H1 (cell line): ENCODE measurements around the gene CDC25C. TPM values are rescaled to one million over a fixed set of nuclear protein-coding genes. Genes with fewer than 3 reads are reported as not detected.

Experiments used
- CTCF ChIA-PET: fragments of 300-600 bp; sonication (Branson Sonifier 250); formaldehyde crosslinking; loops from one replicate; lab custom pipeline; 2021; ENCODE audit not compliant: partially characterized antibody; lab: Charles Lee
- POLR2A ChIA-PET: fragments of 300-600 bp; sonication (Branson Sonifier 250); formaldehyde crosslinking; loops from one replicate; lab custom pipeline; 2021; ENCODE audit warnings: inconsistent platforms; ENCODE audit not compliant: partially characterized antibody; lab: Charles Lee
- DNase-seq, 2 experiments: peaks; one replicate each; pipeline versions ENCODE4 v3.0.0 to v3.0.0-alpha.2; 2010 to 2022; ENCODE audit warnings: low spot score in 2 of 2, low read depth in 1 of 2, mixed read lengths in 1 of 2
- FAIRE-seq: peaks from 2 replicates; lab custom pipeline; 2011; peaks lifted over from hg19 to GRCh38; lab: Jason Lieb, UNC
- H2AFZ ChIP-seq: 2 replicates; pipeline ENCODE4 v1.8.1; 2012; ENCODE audit warnings: low read length, inconsistent platforms
- H2AK5ac ChIP-seq: 2 replicates; pipeline ENCODE4 v1.6.1; 2013; ENCODE audit warnings: low read depth, low read length
- H2BK120ac ChIP-seq: replicated peaks from 2 replicates; pipeline ENCODE3; 2013; ENCODE audit warnings: low read depth, low read length, inconsistent platforms
- H2BK12ac ChIP-seq: 2 replicates; pipeline ENCODE4 v1.6.1; 2013; ENCODE audit warnings: low read depth, low read length
- H2BK15ac ChIP-seq: 2 replicates; pipeline ENCODE4 v1.6.1; 2013; ENCODE audit warnings: low read length
- H2BK20ac ChIP-seq: 2 replicates; pipeline ENCODE4 v1.6.1; 2013; ENCODE audit warnings: low read length
- H2BK5ac ChIP-seq: 2 replicates; pipeline ENCODE4 v1.6.1; 2013; ENCODE audit warnings: low read depth, low read length
- H3K14ac ChIP-seq: 2 replicates; pipeline ENCODE4 v1.6.1; 2013; ENCODE audit warnings: inconsistent platforms; ENCODE audit not compliant: insufficient read length
- H3K18ac ChIP-seq: 2 replicates; pipeline ENCODE4 v1.6.1; 2013; ENCODE audit warnings: low read length; ENCODE audit errors: extremely low read depth
- H3K23ac ChIP-seq: 2 replicates; pipeline ENCODE4 v1.6.1; 2013; ENCODE audit warnings: inconsistent platforms; ENCODE audit not compliant: insufficient read length
- H3K23me2 ChIP-seq: 2 replicates; pipeline ENCODE4 v1.6.1; 2013; ENCODE audit warnings: low read depth, low read length
- H3K27ac ChIP-seq: 2 replicates; pipeline ENCODE4 v1.6.1; 2011; ENCODE audit warnings: low read depth, low read length, inconsistent platforms
- H3K27me3 ChIP-seq, 4 experiments: replicated peaks in 1 of 4; 1 replicate in 1 of 4; 2 replicates in 3 of 4; pipeline versions ENCODE4 v1.6.1 to v1.8.1; 2011 to 2013; ENCODE audit warnings: low read length in 3 of 4, mild to moderate bottlenecking in 3 of 4, inconsistent platforms in 2 of 4, mixed read lengths in 2 of 4, moderate library complexity in 1 of 4; ENCODE audit not compliant: control insufficient read depth in 3 of 4, insufficient read depth in 3 of 4; ENCODE audit errors: extremely low read depth in 1 of 4
- H3K36me3 ChIP-seq, 4 experiments: 2 replicates each; pipeline versions ENCODE4 v1.6.1 to v1.8.1; 2011 to 2013; ENCODE audit warnings: mild to moderate bottlenecking in 4 of 4, low read length in 3 of 4, moderate library complexity in 2 of 4, control low read depth in 1 of 4, inconsistent platforms in 1 of 4; ENCODE audit not compliant: insufficient read depth in 4 of 4, control insufficient read depth in 2 of 4
- H3K4ac ChIP-seq: replicated peaks from 2 replicates; pipeline ENCODE3; 2013; ENCODE audit warnings: low read length, low read depth, mixed read lengths, inconsistent platforms; ENCODE audit not compliant: insufficient read length
- H3K4me1 ChIP-seq, 4 experiments: replicated peaks in 1 of 4; 1 replicate in 1 of 4; 2 replicates in 3 of 4; pipeline versions ENCODE4 v1.6.1 to v1.8.1; 2011 to 2013; ENCODE audit warnings: low read length in 3 of 4, inconsistent platforms in 2 of 4, mixed read lengths in 1 of 4; ENCODE audit not compliant: insufficient read depth in 4 of 4, control insufficient read depth in 3 of 4
- H3K4me2 ChIP-seq, 2 experiments: 2 replicates each; pipeline versions ENCODE4 v1.6.1 to v1.8.1; 2011 to 2013; ENCODE audit warnings: low read depth in 2 of 2, low read length in 2 of 2, control low read depth in 1 of 2, inconsistent platforms in 1 of 2, mild to moderate bottlenecking in 1 of 2; ENCODE audit not compliant: insufficient read depth in 1 of 2
- H3K4me3 ChIP-seq, 4 experiments: fragments of 200-600, 300-600 bp in 1 of 4; sonication (generic), shearing (Covaris generic), sonication (Bioruptor Twin) in 1 of 4; 2 replicates each; pipeline versions ENCODE4 v1.5.1 to v1.8.1; 2011 to 2016; ENCODE audit warnings: low read length in 4 of 4, low read depth in 3 of 4, control low read depth in 2 of 4, inconsistent platforms in 2 of 4, mild to moderate bottlenecking in 2 of 4, mixed read lengths in 1 of 4, moderate library complexity in 1 of 4; ENCODE audit not compliant: insufficient read depth in 2 of 4; ENCODE audit errors: extremely low read depth in 1 of 4
- H3K56ac ChIP-seq: replicated peaks from 2 replicates; pipeline ENCODE3; 2013; ENCODE audit warnings: low read depth, mild to moderate bottlenecking, mixed read lengths, low read length, inconsistent platforms; ENCODE audit not compliant: insufficient read length
- H3K79me1 ChIP-seq: 2 replicates; pipeline ENCODE4 v1.6.1; 2013; ENCODE audit warnings: low read depth, low read length, control low read depth
- H3K79me2 ChIP-seq, 2 experiments: 2 replicates each; pipeline versions ENCODE4 v1.6.1 to v1.8.1; 2012 to 2013; ENCODE audit warnings: low read length in 2 of 2, mild to moderate bottlenecking in 2 of 2, inconsistent platforms in 1 of 2; ENCODE audit not compliant: insufficient read depth in 2 of 2, control insufficient read depth in 1 of 2
- H3K9ac ChIP-seq, 4 experiments: replicated peaks in 1 of 4; 1 replicate in 1 of 4; 2 replicates in 3 of 4; pipeline versions ENCODE4 v1.6.1 to v1.8.1; 2011 to 2013; ENCODE audit warnings: low read depth in 3 of 4, low read length in 3 of 4, control low read depth in 2 of 4, mild to moderate bottlenecking in 2 of 4, moderate library complexity in 2 of 4, inconsistent platforms in 1 of 4; ENCODE audit errors: extremely low read depth in 1 of 4
- H3K9me3 ChIP-seq, 2 experiments: 2 replicates each; pipeline versions ENCODE4 v1.6.1 to v1.8.1; 2012 to 2013; ENCODE audit warnings: mild to moderate bottlenecking in 2 of 2, moderate library complexity in 2 of 2, control low read depth in 1 of 2, inconsistent platforms in 1 of 2, low read depth in 1 of 2, low read length in 1 of 2, mixed read lengths in 1 of 2; ENCODE audit not compliant: insufficient read depth in 2 of 2
- H4K20me1 ChIP-seq, 2 experiments: replicated peaks in 1 of 2; 2 replicates each; pipeline versions ENCODE3 to v1.8.1; 2011 to 2013; ENCODE audit warnings: inconsistent platforms in 2 of 2, low read length in 2 of 2, mild to moderate bottlenecking in 1 of 2; ENCODE audit not compliant: insufficient read depth in 2 of 2, control insufficient read depth in 1 of 2
- H4K5ac ChIP-seq: 2 replicates; pipeline ENCODE4 v1.6.1; 2013; ENCODE audit warnings: low read length, low read depth, mixed read lengths, inconsistent platforms; ENCODE audit not compliant: insufficient read length
- H4K8ac ChIP-seq: 2 replicates; pipeline ENCODE4 v1.8.0; 2013; ENCODE audit warnings: mild to moderate bottlenecking, moderate library complexity, low read length, inconsistent platforms; ENCODE audit not compliant: insufficient read depth; ENCODE audit errors: extremely low read depth
- H4K91ac ChIP-seq: replicated peaks from 2 replicates; pipeline ENCODE3; 2013; ENCODE audit warnings: low read length, mixed read lengths, inconsistent platforms; ENCODE audit not compliant: insufficient read length
- BRCA1 ChIP-seq: IDR thresholded peaks from 2 replicates; pipeline ENCODE4 v1.6.1; 2012; ENCODE audit warnings: low read depth, low read length, improper control_type of control experiment
- CHD2 ChIP-seq: IDR thresholded peaks from 2 replicates; pipeline ENCODE4 v1.6.1; 2012; ENCODE audit warnings: low read length, improper control_type of control experiment
- CTCF ChIP-seq, 3 experiments: IDR thresholded peaks; 1 replicate in 2 of 3; 2 replicates in 1 of 3; pipeline versions ENCODE4 v1.5.1 to v1.6.1; 2011; ENCODE audit warnings: low read length in 3 of 3, mild to moderate bottlenecking in 3 of 3, inconsistent platforms in 2 of 3, low read depth in 1 of 3, moderate library complexity in 1 of 3; ENCODE audit not compliant: insufficient read depth in 1 of 3; ENCODE audit errors: control extremely low read depth in 1 of 3
- EP300 ChIP-seq, 2 experiments: IDR thresholded peaks; 1 replicate in 1 of 2; 2 replicates in 1 of 2; pipeline ENCODE4 v1.6.1; 2011 to 2012; ENCODE audit warnings: low read depth in 2 of 2, low read length in 2 of 2, mild to moderate bottlenecking in 2 of 2, borderline replicate concordance in 1 of 2, inconsistent platforms in 1 of 2, moderate library complexity in 1 of 2
- POLR2A ChIP-seq, 2 experiments: IDR thresholded peaks; 1 replicate in 1 of 2; 2 replicates in 1 of 2; pipeline ENCODE4 v1.6.1; 2011; ENCODE audit warnings: low read depth in 2 of 2, low read length in 2 of 2, mild to moderate bottlenecking in 2 of 2; ENCODE audit errors: control extremely low read depth in 1 of 2
- POU5F1 ChIP-seq: IDR thresholded peaks from 2 replicates; pipeline ENCODE4 v1.6.1; 2011; ENCODE audit warnings: low read depth, mild to moderate bottlenecking, low read length, moderate library complexity
- SIN3A ChIP-seq, 2 experiments: IDR thresholded peaks in 1 of 2; conservative IDR thresholded peaks in 1 of 2; 2 replicates each; pipeline ENCODE4 v1.6.1; 2011 to 2012; ENCODE audit warnings: low read length in 2 of 2, improper control_type of control experiment in 1 of 2, low read depth in 1 of 2, mild to moderate bottlenecking in 1 of 2
- SIRT6 ChIP-seq: IDR thresholded peaks from one replicate; pipeline ENCODE4 v1.7.1; 2012; ENCODE audit warnings: low read length, inconsistent platforms
- SRF ChIP-seq: IDR thresholded peaks from 2 replicates; pipeline ENCODE4 v1.6.1; 2011; ENCODE audit warnings: mild to moderate bottlenecking, low read depth, low read length, moderate library complexity
- YY1 ChIP-seq: IDR thresholded peaks from 2 replicates; pipeline ENCODE4 v1.6.1; 2011; ENCODE audit warnings: low read depth, mild to moderate bottlenecking, low read length
- WGBS, 2 experiments: shearing (Covaris generic) in 1 of 2; methylation state at CpG; one replicate each; pipeline versions ENCODE4 v1.1.6 to v1.1.7; 2013 to 2015; ENCODE audit warnings: low lambda C conversion rate in 2 of 2, mixed read lengths in 2 of 2, inconsistent platforms in 1 of 2, low coverage in 1 of 2, missing lambda C conversion rate in 1 of 2; ENCODE audit not compliant: insufficient replicate concordance in 2 of 2, insufficient coverage in 1 of 2, insufficient read length in 1 of 2; ENCODE audit errors: extremely low coverage in 1 of 2, missing lambda C conversion rate in 1 of 2; 5-methylcytosine and 5-hydroxymethylcytosine counted together
- polyA plus RNA-seq, 7 experiments: library from polyadenylated mRNA; depleted of rRNA in 3 of 7; stranded (reverse) in 5 of 7; unstranded in 2 of 7; fragments of >200 nt in 5 of 7; fragments of 200-250 nt in 2 of 7; gene quantifications; 1 replicate in 5 of 7; 2 replicates in 1 of 7; 4 replicates in 1 of 7; pipeline versions ENCODE4 v1.2.1 to v1.2.3, GENCODE V29; 2011 to 2013; ENCODE audit warnings: missing spikeins in 2 of 7, mixed read lengths in 2 of 7
- total RNA-seq: library from RNA; stranded (reverse); fragmentation: NEBNext Ultra II Directional; extraction: Animal tissue kit (Norgen Biotek cat#: 25700); gene quantifications from 2 replicates; pipeline ENCODE4 v1.2.1, GENCODE V29; 2021

CDC25C gene
- total and polyA plus RNA-seq, 2 of the 8 experiments (the other 6 are each of a cell fraction or from before 2014, with no cell fraction given), result 18.4 to 20.8 TPM

GRCh38 chr5:138330813-138331448 lies 673 bp downstream of the CDC25C start:
- peak overlapping the region; percentile 76 for H3K27ac ChIP-seq
- peaks cover 0 to 4% (median 1%) of the 10 kb centered on the region in 4 experiments; a peak in 2 of 8 replicates for H3K36me3 ChIP-seq
- no peak overlapping the region for H2BK120ac ChIP-seq
- H3K9ac ChIP-seq, result peak overlapping the region; percentile 41 to 97 (median 78)
- no peak overlapping the region for H4K91ac ChIP-seq
- 21% methylated on average over 12 of the region's 12 CpGs; no CpG with 5 or more reads in 1 of the 2 experiments for WGBS, 2 experiments
- peak overlapping the region; percentile 78 to 95 (median 90) for H3K4me3 ChIP-seq
- no peaks in the 10 kb centered on the region for H3K9me3 ChIP-seq
- no peak overlapping the region for H2BK15ac ChIP-seq
- no peaks in the 10 kb centered on the region for H3K27me3 ChIP-seq
- H3K14ac ChIP-seq, result no peak overlapping the region
- H3K56ac ChIP-seq, result no peak overlapping the region
- no peaks in the 10 kb centered on the region; the same call in 1 of the 2 replicates for H3K79me1 ChIP-seq
- no peak overlapping the region; the same call in 1 of the 2 replicates for H3K18ac ChIP-seq
- H2BK20ac ChIP-seq, result no peak overlapping the region
- no peak overlapping the region for H4K5ac ChIP-seq
- H2AFZ ChIP-seq, result peak overlapping the region; percentile 63
- H3K4me2 ChIP-seq, result peak overlapping the region; percentile 88 to 93
- ChIA-PET CTCF (interaction anchor here (0.6 to 13.6 kb wide), 6 partner anchors 8 to 422 kb away, joined by 3 to 196 read pairs (median 4); partner anchors contain the start of gene KDM3B), POLR2A (interaction anchor here (0.7 to 4.7 kb wide), 20 partner anchors 9 to 245 kb away, joined by 3 to 68 read pairs (median 6); partner anchors contain the start of genes BRD8, CDC23, EGR1 and KDM3B)
- no peak overlapping the region for H3K23ac ChIP-seq
- H2BK5ac ChIP-seq, result peak overlapping the region; percentile 72
- H3K79me2 ChIP-seq, result peaks cover 0 to 10% of the 10 kb centered on the region in 2 experiments; a peak in 1 of 4 replicates
- H4K8ac ChIP-seq, result peak overlapping the region; percentile 77; the same call in 1 of the 2 replicates
- H3K23me2 ChIP-seq, result peaks cover 9% of the 10 kb centered on the region
- DNase-seq (no peak), FAIRE-seq (no peak)
- peak overlapping the region; percentile 46; the same call in 1 of the 2 replicates for H2BK12ac ChIP-seq
- no peak overlapping the region for H3K4ac ChIP-seq
- H4K20me1 ChIP-seq, result no peaks in the 10 kb centered on the region
- H2AK5ac ChIP-seq, result no peak overlapping the region; the same call in 1 of the 2 replicates
- H3K4me1 ChIP-seq, result peaks cover 0 to 2% (median 0%) of the 10 kb centered on the region in 4 experiments; a peak in 2 of 7 replicates
- TF ChIP-seq POLR2A (IDR thresholded peaks at IDR 0.05; ENCODE audit: control extremely low read depth in 1 of 2, low read depth in 2 of 2, low read length in 2 of 2), result no peak
- no peak for TF ChIP-seq CTCF (IDR thresholded peaks at IDR 0.05; ENCODE audit: control extremely low read depth in 1 of 3, insufficient read depth in 1 of 3, low read depth in 1 of 3, low read length in 3 of 3)
- no peak for TF ChIP-seq EP300 (IDR thresholded peaks at IDR 0.05; ENCODE audit: borderline replicate concordance in 1 of 2, low read depth in 2 of 2, low read length in 2 of 2)
- TF ChIP-seq YY1, result no peak
- TF ChIP-seq SRF, result no peak
- TF ChIP-seq SIRT6, result no peak
- TF ChIP-seq POU5F1, result no peak
- TF ChIP-seq SIN3A (conservative IDR thresholded peaks at IDR 0.05 in 1 of 2, IDR thresholded peaks at IDR 0.05 in 1 of 2; ENCODE audit: low read depth in 1 of 2, low read length in 2 of 2), result no peak
- no peak for TF ChIP-seq BRCA1
- TF ChIP-seq CHD2, result no peak
